HCT116 (cell line): ENCODE data around the gene METTL22.

Experiments used
- EGR1 ChIP-seq: IDR thresholded peaks from 2 replicates; pipeline ENCODE4 v1.6.1; 2012; ENCODE audit warnings: low read depth
- EZH2 ChIP-seq: fragments of 200-600 bp; sonication (generic); IDR thresholded peaks from 2 replicates; pipeline ENCODE4 v1.6.1; 2017; ENCODE audit warnings: antibody characterized with exemption, mixed run types
- FOSL1 ChIP-seq: IDR thresholded peaks from 2 replicates; pipeline ENCODE4 v1.6.1; 2012; ENCODE audit warnings: low read depth
- POLR2AphosphoS5 ChIP-seq: IDR thresholded peaks from 2 replicates; pipeline ENCODE4 v1.6.1; 2011; ENCODE audit warnings: mild to moderate bottlenecking, low read depth, low read length, moderate library complexity
- RAD21 ChIP-seq: IDR thresholded peaks from 2 replicates; pipeline ENCODE4 v1.6.1; 2012; ENCODE audit warnings: low read depth, mild to moderate bottlenecking
- SP1 ChIP-seq: IDR thresholded peaks from 2 replicates; pipeline ENCODE4 v1.6.1; 2012; ENCODE audit warnings: low read depth
- ZNF274 ChIP-seq: fragments of 200-500 bp; sonication (Bioruptor generic); IDR thresholded peaks from 2 replicates; pipeline ENCODE4 v1.6.1; 2014; ENCODE audit warnings: mild to moderate bottlenecking, low read depth, low read length, inconsistent platforms
- TF ChIP-seq, protein P1 (sequence below), 3 experiments: fragments of 200-600 bp in 1 of 3; sonication (generic) in 1 of 3; IDR thresholded peaks in 2 of 3; conservative IDR thresholded peaks in 1 of 3; 2 replicates each; pipeline ENCODE4 v1.5.1; 2012 to 2017; ENCODE audit warnings: low read depth in 2 of 3, low read length in 2 of 3, antibody characterized with exemption in 1 of 3, borderline replicate concordance in 1 of 3, control low read depth in 1 of 3, mild to moderate bottlenecking in 1 of 3, mixed read lengths in 1 of 3, mixed run types in 1 of 3, moderate library complexity in 1 of 3; ENCODE audit not compliant: insufficient read depth in 1 of 3
- TF ChIP-seq, protein P2 (sequence below): IDR thresholded peaks from 2 replicates; pipeline ENCODE4 v1.6.1; 2012

DNA sequence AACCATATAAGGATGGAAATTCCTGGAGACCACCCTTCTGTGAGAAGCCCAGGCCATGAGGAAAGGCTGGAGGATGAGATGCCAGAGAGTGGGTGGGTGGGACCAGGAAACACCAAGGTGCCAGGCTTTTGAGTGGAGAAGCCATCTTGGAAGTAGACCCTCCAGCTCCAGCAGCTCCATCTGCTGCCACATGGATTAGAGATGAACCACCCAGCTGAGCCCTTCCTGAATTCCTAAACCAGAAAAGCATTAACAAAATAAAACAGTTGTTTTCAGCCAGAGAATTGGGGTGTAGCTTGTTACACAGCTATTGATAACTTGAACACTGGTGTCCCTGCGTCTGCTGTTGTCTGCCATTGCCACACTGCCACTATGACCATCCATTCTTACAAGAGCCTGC lies 24.9 kb upstream of the METTL22 start:
- no peak for TF ChIP-seq SP1
- TF ChIP-seq, protein P1, sequence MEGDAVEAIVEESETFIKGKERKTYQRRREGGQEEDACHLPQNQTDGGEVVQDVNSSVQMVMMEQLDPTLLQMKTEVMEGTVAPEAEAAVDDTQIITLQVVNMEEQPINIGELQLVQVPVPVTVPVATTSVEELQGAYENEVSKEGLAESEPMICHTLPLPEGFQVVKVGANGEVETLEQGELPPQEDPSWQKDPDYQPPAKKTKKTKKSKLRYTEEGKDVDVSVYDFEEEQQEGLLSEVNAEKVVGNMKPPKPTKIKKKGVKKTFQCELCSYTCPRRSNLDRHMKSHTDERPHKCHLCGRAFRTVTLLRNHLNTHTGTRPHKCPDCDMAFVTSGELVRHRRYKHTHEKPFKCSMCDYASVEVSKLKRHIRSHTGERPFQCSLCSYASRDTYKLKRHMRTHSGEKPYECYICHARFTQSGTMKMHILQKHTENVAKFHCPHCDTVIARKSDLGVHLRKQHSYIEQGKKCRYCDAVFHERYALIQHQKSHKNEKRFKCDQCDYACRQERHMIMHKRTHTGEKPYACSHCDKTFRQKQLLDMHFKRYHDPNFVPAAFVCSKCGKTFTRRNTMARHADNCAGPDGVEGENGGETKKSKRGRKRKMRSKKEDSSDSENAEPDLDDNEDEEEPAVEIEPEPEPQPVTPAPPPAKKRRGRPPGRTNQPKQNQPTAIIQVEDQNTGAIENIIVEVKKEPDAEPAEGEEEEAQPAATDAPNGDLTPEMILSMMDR (IDR thresholded peaks at IDR 0.05 in 2 of 3, conservative IDR thresholded peaks at IDR 0.05 in 1 of 3; ENCODE audit: borderline replicate concordance in 1 of 3, insufficient read depth in 1 of 3, low read depth in 2 of 3, low read length in 2 of 3) = no peak
- TF ChIP-seq POLR2AphosphoS5 = no peak
- TF ChIP-seq, protein P2, sequence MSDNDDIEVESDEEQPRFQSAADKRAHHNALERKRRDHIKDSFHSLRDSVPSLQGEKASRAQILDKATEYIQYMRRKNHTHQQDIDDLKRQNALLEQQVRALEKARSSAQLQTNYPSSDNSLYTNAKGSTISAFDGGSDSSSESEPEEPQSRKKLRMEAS = no peak
- no peak for TF ChIP-seq ZNF274
- no peak for TF ChIP-seq EGR1
- TF ChIP-seq EZH2 = no peak
- TF ChIP-seq FOSL1 = no peak
- no peak for TF ChIP-seq RAD21
